RWPE1 (cell line): ENCODE measurements around the gene UFD1.

Experiments
- CTCF ChIA-PET: fragments of 350-600 bp; sonication (Branson Sonifier 250); formaldehyde crosslinking; extraction: SDS; loops from one replicate; lab custom pipeline; 2021; lab: Yijun Ruan, JAX
- POLR2A ChIA-PET: fragments of 400-600 bp; formaldehyde crosslinking; extraction: SDS; loops from one replicate; lab custom pipeline; 2020; ENCODE audit warnings: antibody characterized with exemption; ENCODE audit not compliant: low non-redundant PET; lab: Yijun Ruan, JAX
- DNase-seq: peaks from one replicate; pipeline ENCODE4 v3.0.0; 2012; ENCODE audit warnings: low spot score
- H3K27ac ChIP-seq: fragments of 450-650 bp; 2 replicates; pipeline ENCODE4 v1.5.1; 2017
- TF ChIP-seq, protein P1 (sequence below): fragments of 450-650 bp; conservative IDR thresholded peaks from 2 replicates; pipeline ENCODE4 v1.5.1; 2017; ENCODE audit warnings: low read depth, mild to moderate bottlenecking

UFD1 gene

DNA sequence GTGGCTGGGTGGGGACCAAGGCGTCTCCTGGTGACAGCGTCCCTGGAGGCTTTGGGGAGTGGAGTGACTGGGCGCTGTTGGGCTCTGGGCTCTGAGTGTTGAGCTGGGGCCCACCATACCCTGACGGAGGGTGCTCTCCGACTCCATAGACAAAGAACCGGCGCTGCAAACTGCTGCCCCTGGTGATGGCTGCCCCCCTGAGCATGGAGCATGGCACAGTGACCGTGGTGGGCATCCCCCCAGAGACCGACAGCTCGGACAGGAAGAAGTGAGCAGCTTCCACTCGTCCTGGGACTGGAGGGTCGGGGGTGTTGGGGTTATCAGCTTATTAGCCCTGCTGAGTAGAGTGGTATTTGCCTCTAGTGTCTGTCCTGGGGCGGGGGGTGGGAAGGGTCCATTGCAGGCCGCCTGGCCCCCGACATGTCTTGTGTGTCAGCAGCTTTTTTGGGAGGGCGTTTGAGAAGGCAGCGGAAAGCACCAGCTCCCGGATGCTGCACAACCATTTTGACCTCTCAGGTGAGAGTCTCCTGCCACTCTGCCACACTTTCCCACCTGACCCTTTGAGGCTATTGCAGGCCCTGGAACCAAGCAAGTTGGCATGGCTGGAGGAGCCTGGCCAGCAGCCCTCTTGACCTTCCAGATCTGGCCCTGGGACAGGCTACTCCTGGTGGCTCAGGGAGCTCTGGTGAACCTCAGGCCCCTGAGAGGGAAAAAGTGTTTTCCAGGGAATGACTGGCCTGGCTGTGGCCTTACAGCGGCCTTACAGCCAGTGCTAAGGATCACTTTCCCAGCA lies 37.6 kb upstream of the UFD1 start:
- POLR2A ChIA-PET, result no interaction called here
- no peak for DNase-seq
- H3K27ac ChIP-seq, result no peak overlapping the region
- CTCF ChIA-PET, result interaction anchor here (0.5 kb wide), 1 partner anchor 19 kb away, joined by 3 read pairs; no protein-coding TSS in a partner anchor
- TF ChIP-seq, protein P1, sequence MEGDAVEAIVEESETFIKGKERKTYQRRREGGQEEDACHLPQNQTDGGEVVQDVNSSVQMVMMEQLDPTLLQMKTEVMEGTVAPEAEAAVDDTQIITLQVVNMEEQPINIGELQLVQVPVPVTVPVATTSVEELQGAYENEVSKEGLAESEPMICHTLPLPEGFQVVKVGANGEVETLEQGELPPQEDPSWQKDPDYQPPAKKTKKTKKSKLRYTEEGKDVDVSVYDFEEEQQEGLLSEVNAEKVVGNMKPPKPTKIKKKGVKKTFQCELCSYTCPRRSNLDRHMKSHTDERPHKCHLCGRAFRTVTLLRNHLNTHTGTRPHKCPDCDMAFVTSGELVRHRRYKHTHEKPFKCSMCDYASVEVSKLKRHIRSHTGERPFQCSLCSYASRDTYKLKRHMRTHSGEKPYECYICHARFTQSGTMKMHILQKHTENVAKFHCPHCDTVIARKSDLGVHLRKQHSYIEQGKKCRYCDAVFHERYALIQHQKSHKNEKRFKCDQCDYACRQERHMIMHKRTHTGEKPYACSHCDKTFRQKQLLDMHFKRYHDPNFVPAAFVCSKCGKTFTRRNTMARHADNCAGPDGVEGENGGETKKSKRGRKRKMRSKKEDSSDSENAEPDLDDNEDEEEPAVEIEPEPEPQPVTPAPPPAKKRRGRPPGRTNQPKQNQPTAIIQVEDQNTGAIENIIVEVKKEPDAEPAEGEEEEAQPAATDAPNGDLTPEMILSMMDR, result no peak

DNA sequence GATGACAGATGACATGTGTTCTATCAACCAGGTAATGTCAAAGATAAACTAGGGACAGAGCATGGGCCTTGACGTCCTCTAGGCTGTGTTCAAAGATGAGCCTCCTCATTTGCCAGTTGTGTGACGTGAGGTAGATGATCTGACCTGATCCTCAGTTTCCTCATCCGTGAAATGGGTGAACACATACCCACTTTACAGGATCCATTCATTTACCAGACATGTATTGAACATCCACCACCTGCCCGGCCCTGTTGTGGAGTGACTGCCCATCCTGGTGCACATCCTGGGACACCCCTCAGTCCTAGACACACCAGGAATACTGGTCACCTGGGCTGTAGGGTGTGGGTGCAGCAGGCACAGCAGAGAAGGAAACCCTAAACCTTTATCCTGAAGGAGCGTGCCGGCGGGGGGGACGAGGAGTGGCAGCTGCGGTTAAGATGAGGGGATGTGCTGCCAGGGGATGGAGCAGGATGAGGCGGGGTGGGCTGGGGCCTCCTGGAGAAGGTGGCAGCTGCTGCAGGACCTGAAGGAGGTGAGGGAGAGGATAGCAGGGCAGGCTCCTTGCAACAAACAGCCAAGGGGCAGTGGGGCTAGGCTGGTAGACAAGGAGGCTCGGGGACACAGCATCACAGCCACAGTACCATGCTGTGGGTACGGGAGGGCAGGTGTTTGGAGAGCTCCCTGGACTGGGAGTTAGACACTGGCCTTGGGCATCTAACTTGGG lies 36.8 kb upstream of the UFD1 start:
- POLR2A ChIA-PET, result no interaction called here
- no peak for DNase-seq

DNA sequence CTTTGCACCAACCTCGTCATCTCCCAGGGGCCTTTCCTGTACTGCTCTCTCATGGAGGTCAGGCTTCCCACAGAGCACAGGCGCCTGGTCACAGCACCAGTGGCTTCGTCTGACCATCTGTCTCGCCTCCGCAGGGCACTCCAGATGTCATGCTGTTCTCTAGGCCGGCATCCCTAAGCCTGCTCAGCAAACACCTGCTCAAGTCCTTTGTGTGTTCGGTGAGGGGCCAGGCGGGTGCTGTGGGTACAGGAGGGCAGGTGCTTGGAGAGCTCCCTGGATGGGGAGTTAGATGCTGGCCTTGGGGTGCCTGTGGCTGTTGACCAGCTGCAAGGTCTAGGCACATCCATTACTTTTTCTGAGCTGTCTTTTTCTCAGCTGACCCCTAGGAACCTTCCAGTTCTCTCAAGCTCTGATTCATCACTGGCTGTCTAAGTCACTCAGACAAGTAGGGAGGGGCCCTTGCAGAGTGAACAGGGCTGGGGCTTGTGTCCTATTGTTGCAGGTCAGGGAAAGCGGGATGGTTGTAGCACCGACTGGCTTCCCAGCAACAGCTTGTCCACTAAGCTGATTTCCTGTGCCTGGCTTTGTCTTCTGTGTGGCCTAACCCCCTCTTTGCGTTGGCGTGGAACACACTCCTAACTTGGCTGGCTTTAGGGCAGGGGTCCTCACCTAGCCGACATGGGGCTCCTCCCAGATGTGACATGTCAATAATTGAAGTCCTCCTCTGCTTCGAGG lies 36.0 kb upstream of the UFD1 start:
- POLR2A ChIA-PET, result no interaction called here
- CTCF ChIA-PET, result interaction anchor here (0.7 kb wide), 1 partner anchor 115 kb away, joined by 4 read pairs; no protein-coding TSS in a partner anchor
- no peak for DNase-seq
- no peak overlapping the region for H3K27ac ChIP-seq
- TF ChIP-seq, protein P1, result no peak

More for the DNA sequence above, 36.8 kb upstream of the UFD1 start:
- H3K27ac ChIP-seq, result no peak overlapping the region
- TF ChIP-seq, protein P1, result no peak
- CTCF ChIA-PET, result interaction anchor here (0.5 to 0.7 kb wide), 2 partner anchors 18 to 114 kb away, joined by 3 to 4 read pairs; no protein-coding TSS in a partner anchor

DNA sequence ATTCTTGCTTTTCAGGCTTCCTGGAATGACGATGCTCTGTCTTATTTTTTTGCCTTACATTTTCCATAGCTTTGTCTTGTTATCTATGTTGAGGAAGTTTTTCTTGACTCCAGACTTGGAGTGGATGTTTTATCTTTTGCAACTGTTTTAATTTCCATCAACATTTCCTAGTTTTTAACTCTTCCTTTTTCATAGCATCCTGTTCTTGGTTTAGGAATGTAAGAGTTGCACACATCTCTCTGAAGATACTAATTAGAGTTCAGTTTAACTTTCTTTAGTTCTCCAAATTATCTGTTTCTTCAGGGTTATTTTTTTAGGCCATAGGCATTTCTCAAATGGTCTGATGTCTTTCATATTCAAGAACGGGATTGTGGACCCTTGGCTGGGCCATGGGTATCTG lies 34.8 kb upstream of the UFD1 start:
- POLR2A ChIA-PET, result no interaction called here
- TF ChIP-seq, protein P1, result no peak
- CTCF ChIA-PET, result no interaction called here
- DNase-seq, result no peak
- H3K27ac ChIP-seq, result no peak overlapping the region

DNA sequence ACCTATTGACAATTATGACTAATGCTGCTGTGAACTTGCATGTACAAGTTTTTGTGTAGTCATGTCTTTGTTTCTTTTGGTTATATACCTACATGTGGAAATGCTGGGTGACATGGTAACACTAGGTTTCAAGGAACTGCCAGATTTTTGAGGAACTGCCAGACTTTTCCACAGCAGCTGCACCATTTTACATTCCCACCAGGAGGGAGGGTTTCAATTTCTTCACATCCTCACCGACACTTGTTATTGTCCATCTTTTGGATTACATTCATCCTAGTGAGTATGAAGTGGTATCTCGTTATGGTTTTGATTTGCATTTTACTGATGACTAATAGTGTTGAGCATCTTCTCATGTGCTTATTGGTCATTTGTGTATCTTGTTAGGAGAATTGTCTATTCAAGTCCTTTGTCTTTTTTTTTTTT lies 31.9 kb upstream of the UFD1 start:
- TF ChIP-seq, protein P1, result no peak
- H3K27ac ChIP-seq, result no peak overlapping the region

DNA sequence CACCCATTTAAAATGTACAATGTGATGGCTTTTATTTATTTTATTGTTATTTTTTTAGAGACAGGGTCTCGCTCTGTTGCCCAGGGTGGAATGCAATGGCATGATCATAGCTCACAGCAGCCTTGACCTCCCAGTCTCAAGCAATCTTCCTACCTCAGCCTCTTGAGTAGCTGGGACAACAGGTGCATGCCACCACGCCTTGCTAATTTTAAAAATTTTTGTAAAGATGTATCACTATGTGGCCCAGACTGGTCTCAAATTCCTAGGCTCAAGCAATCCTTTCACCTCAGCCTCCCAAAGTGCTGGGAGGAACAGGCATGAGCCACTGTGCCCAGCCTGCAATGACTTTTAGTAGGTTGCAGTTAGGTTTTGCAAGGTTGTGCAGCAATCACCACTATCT lies 30.9 kb upstream of the UFD1 start:
- POLR2A ChIA-PET, result no interaction called here
- CTCF ChIA-PET, result no interaction called here
- no peak overlapping the region for H3K27ac ChIP-seq
- TF ChIP-seq, protein P1, result no peak
- DNase-seq, result no peak

More for the DNA sequence above, 31.9 kb upstream of the UFD1 start:
- POLR2A ChIA-PET, result no interaction called here
- CTCF ChIA-PET, result interaction anchor here (0.6 kb wide), 1 partner anchor 9 kb away, joined by 4 read pairs; no protein-coding TSS in a partner anchor
- DNase-seq, result peak; percentile 30
